Keratinocyte (primary cell): Measurements from ENCODE around the gene ZNF438. TPM values are rescaled to one million over a fixed set of nuclear protein-coding genes. Genes with fewer than 3 reads are reported as not detected.

Experiments
- DNase-seq: peaks from one replicate; pipeline ENCODE4 v3.0.0-alpha.2; 2011; ENCODE audit warnings: low read depth, missing footprints, low spot score
- FAIRE-seq: peaks from 2 replicates; lab custom pipeline; 2011; peaks lifted over from hg19 to GRCh38; lab: Jason Lieb, UNC
- H2AFZ ChIP-seq: 2 replicates; pipeline ENCODE4 v1.6.0; 2012; ENCODE audit warnings: low read length, control low read depth, inconsistent platforms; ENCODE audit not compliant: control insufficient read depth
- H3K27ac ChIP-seq: 2 replicates; pipeline ENCODE4 v1.5.1; 2011; ENCODE audit warnings: low read length; ENCODE audit not compliant: control insufficient read depth, insufficient read depth
- H3K27me3 ChIP-seq: 3 replicates; pipeline ENCODE4 v1.6.0; 2011; ENCODE audit warnings: low read length; ENCODE audit not compliant: control insufficient read depth, insufficient read depth; ENCODE audit errors: extremely low read depth
- H3K36me3 ChIP-seq, 2 experiments: 2 replicates in 1 of 2; 3 replicates in 1 of 2; pipeline ENCODE4 v1.5.1; 2011; ENCODE audit warnings: low read length in 2 of 2, mild to moderate bottlenecking in 1 of 2; ENCODE audit not compliant: control insufficient read depth in 2 of 2, insufficient read depth in 2 of 2; ENCODE audit errors: extremely low read depth in 1 of 2
- H3K4me1 ChIP-seq: 3 replicates; pipeline ENCODE4 v1.5.1; 2011; ENCODE audit warnings: low read length; ENCODE audit not compliant: control insufficient read depth, insufficient read depth; ENCODE audit errors: extremely low read depth
- H3K4me2 ChIP-seq: 3 replicates; pipeline ENCODE4 v1.6.0; 2011; ENCODE audit warnings: low read depth, low read length; ENCODE audit not compliant: control insufficient read depth, insufficient read depth; ENCODE audit errors: extremely low read depth
- H3K4me3 ChIP-seq, 3 experiments: fragments of 200-600 bp in 1 of 3; sonication (generic) in 1 of 3; 2 replicates in 2 of 3; 3 replicates in 1 of 3; pipeline ENCODE4 v1.5.1; 2011 to 2016; ENCODE audit warnings: low read length in 3 of 3, mild to moderate bottlenecking in 3 of 3, control low read depth in 2 of 3, inconsistent platforms in 1 of 3, low read depth in 1 of 3, mixed read lengths in 1 of 3, mixed run types in 1 of 3, moderate library complexity in 1 of 3; ENCODE audit not compliant: control insufficient read depth in 2 of 3, insufficient read depth in 2 of 3; ENCODE audit errors: extremely low read depth in 1 of 3
- H3K79me2 ChIP-seq: 2 replicates; pipeline ENCODE4 v1.6.0; 2012; ENCODE audit warnings: low read length; ENCODE audit not compliant: control insufficient read depth, insufficient read depth
- H3K9ac ChIP-seq: 3 replicates; pipeline ENCODE4 v1.6.0; 2011; ENCODE audit warnings: low read length; ENCODE audit not compliant: control insufficient read depth, insufficient read depth; ENCODE audit errors: extremely low read depth
- H3K9me1 ChIP-seq: 3 replicates; pipeline ENCODE4 v1.6.0; 2011; ENCODE audit warnings: low read length; ENCODE audit not compliant: control insufficient read depth, insufficient read depth; ENCODE audit errors: extremely low read depth
- H3K9me3 ChIP-seq: 2 replicates; pipeline ENCODE4 v1.5.1; 2012; ENCODE audit warnings: low read depth, low read length; ENCODE audit not compliant: control insufficient read depth
- H4K20me1 ChIP-seq: 3 replicates; pipeline ENCODE4 v1.6.0; 2011; ENCODE audit warnings: low read length; ENCODE audit not compliant: control insufficient read depth, insufficient read depth; ENCODE audit errors: extremely low read depth
- CTCF ChIP-seq, 3 experiments: IDR thresholded peaks in 1 of 3; conservative IDR thresholded peaks in 1 of 3; optimal IDR thresholded peaks in 1 of 3; 2 replicates in 2 of 3; 3 replicates in 1 of 3; pipeline versions ENCODE3 to v1.5.1; 2011; ENCODE audit warnings: low read length in 3 of 3, mild to moderate bottlenecking in 3 of 3, moderate library complexity in 2 of 3, control low read depth in 1 of 3, inconsistent platforms in 1 of 3; ENCODE audit not compliant: insufficient read depth in 2 of 3; ENCODE audit errors: extremely low read depth in 1 of 3
- EZH2 ChIP-seq: IDR thresholded peaks from one replicate; pipeline ENCODE4 v1.6.1; 2012; ENCODE audit warnings: inconsistent platforms, mild to moderate bottlenecking, low read length, moderate library complexity
- dilution Hi-C: fragments of 300-500 bp; cut with MboI; formaldehyde crosslinking; loops from one replicate; pipeline ENCODE4 v1.7.0; 2020; ENCODE audit warnings: low sequenced_read_pairs; ENCODE audit not compliant: extremely low pct_ligation_motif_present
- polyA plus RNA-seq, 5 experiments: library from polyadenylated mRNA; depleted of rRNA in 3 of 5; stranded (reverse) in 3 of 5; stranded (forward) in 1 of 5; unstranded in 1 of 5; fragments of >200 nt; gene quantifications; 1 replicate in 1 of 5; 2 replicates in 3 of 5; 3 replicates in 1 of 5; pipeline versions ENCODE4 v1.2.1 to v1.2.3, GENCODE V29; 2011 to 2012; ENCODE audit warnings: missing spikeins in 2 of 5, low read depth in 1 of 5, low replicate concordance in 1 of 5

Gene ZNF438
- polyA plus RNA-seq, 1 donor (not counting 4 experiments of a cell fraction or from before 2014, with no cell fraction given), result 2.8 TPM

- DNase-seq (no peak), FAIRE-seq (no peak)
- no peak overlapping the region for H2AFZ ChIP-seq
- H3K9ac ChIP-seq, result no peak overlapping the region
- dilution Hi-C loops, result no loop called here
- H3K36me3 ChIP-seq, result no peaks in the 10 kb centered on the region
- no peak overlapping the region for H3K4me2 ChIP-seq
- H3K9me3 ChIP-seq, result no peaks in the 10 kb centered on the region
- H3K9me1 ChIP-seq, result no peaks in the 10 kb centered on the region
- H3K27ac ChIP-seq, result no peak overlapping the region
- no peaks in the 10 kb centered on the region for H4K20me1 ChIP-seq
- H3K27me3 ChIP-seq, result no peaks in the 10 kb centered on the region
- TF ChIP-seq EZH2 (no peak), CTCF (optimal IDR thresholded peaks at IDR 0.05 in 1 of 3, IDR thresholded peaks at IDR 0.05 in 1 of 3, conservative IDR thresholded peaks at IDR 0.05 in 1 of 3; ENCODE audit: extremely low read depth in 1 of 3, insufficient read depth in 2 of 3, low read length in 3 of 3) (no peak)
- no peaks in the 10 kb centered on the region for H3K79me2 ChIP-seq
- no peak overlapping the region for H3K4me3 ChIP-seq
- no peaks in the 10 kb centered on the region for H3K4me1 ChIP-seq
Observed at GRCh38 chr10:30861221-30861620, 170.4 kb downstream of the ZNF438 start.

GRCh38 chr10:30858499-30858898 is 173.2 kb downstream of the ZNF438 start:
- Histone ChIP-seq H3K36me3 (no peaks in the 10 kb centered on the region), H3K4me3 (no peak overlapping the region), H3K4me2 (no peak overlapping the region), H3K9me1 (no peaks in the 10 kb centered on the region), H3K4me1 (no peaks in the 10 kb centered on the region), H3K9ac (no peak overlapping the region), H3K9me3 (no peaks in the 10 kb centered on the region), H3K79me2 (no peaks in the 10 kb centered on the region), H2AFZ (no peak overlapping the region), H4K20me1 (no peaks in the 10 kb centered on the region), H3K27me3 (no peaks in the 10 kb centered on the region), H3K27ac (no peak overlapping the region)
- no peak for DNase-seq
- TF ChIP-seq CTCF (optimal IDR thresholded peaks at IDR 0.05 in 1 of 3, IDR thresholded peaks at IDR 0.05 in 1 of 3, conservative IDR thresholded peaks at IDR 0.05 in 1 of 3; ENCODE audit: extremely low read depth in 1 of 3, insufficient read depth in 2 of 3, low read length in 3 of 3) (no peak), EZH2 (no peak)
- dilution Hi-C loops, result no loop called here
- no peak for FAIRE-seq
